Fibroblast of upper back skin (primary cell): ENCODE data around the gene ZNF592.

Experiments
- DNase-seq: peaks from one replicate; pipeline ENCODE4 v3.0.0-alpha.2; 2013

Gene ZNF592

DNA sequence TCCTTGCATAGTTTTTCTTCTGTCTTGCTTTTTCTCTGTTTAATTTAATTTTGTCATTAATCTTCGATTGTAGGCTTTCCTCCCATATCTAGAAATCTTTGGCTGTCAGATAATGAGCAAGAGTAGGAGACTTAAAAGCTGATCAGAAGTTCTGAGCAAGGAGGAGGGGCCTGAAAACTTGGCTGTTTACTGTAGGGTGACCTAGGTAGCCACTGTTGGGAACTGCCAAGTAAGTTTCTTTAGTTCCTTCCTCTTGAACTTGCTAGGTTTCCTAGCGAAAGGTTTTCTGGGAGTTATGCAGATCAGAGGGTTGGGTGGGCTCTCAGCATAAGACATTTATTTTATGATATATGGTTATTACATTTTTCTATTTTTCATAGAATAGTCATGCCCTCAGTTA lies 83.2 kb downstream of the ZNF592 start:
- DNase-seq, result no peak

DNA sequence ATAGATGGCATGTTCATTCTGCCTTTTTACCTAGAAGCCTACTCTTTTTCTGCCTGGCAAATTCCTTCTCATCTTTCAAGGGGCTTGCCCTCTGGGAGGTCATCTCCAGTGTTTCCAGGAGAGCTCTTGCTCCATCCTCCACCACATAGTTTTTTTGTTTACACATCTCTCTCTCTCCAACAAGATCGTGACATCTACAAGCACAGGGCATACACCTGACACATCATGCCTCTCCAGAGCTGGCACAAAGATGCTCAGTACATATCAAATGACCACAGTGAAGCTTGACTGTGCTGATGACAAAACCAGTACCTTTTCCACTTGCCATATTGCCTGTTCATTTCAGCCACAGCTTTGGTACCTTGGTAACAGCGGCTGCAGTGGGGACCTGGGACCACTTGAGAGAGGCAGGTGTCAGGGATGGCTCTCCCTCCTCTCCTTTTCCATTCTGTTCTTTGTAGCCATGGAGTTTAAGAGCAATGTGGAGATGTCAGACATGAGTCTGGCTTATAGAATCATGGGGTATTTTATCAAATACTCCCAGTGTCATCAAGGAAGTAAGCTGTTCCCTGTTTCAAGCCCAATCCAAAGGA lies 84.2 kb downstream of the ZNF592 start:
- DNase-seq, result no peak

DNA sequence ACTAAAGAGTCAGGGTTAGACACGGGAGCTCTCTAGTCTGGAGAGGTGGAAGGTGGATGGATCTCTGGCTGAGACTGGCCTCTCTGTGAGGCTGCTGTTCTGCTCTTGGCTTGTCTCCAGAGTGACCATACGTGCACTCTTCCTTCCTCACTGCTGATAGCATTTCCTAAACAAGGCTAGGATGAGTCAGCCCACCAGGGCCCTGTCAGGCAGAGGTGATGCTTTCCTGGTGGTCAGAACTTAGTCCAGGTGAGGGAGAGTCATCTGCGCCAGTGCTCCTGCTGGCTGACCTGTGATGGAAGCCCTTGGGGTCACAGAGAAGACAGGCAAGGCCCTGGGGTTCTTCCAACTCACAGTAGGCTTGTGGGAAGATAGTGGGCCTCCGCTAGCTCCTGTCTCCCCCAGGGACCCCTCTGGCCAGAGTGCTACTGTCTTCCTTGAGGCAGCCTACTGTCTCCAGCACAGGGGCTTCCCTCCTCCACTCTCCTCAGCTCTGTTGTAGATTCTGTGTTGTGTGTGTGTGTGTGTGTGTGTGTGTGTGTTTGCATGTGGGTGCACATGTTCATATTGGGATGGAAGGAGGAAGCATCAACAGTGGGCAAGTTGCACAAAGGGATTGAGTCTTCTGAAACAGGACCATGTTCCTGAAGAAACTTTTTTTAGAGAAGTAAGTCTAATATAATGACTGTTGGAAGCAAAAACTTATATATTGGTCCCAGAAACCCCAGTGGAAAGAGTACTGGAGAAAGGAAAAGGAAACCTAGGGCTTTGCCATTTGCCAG lies 85.2 kb downstream of the ZNF592 start:
- DNase-seq, result peak; percentile 50

GRCh38 chr15:84834229-84834955 lies 86.0 kb downstream of the ZNF592 start:
- DNase-seq, result no peak

DNA sequence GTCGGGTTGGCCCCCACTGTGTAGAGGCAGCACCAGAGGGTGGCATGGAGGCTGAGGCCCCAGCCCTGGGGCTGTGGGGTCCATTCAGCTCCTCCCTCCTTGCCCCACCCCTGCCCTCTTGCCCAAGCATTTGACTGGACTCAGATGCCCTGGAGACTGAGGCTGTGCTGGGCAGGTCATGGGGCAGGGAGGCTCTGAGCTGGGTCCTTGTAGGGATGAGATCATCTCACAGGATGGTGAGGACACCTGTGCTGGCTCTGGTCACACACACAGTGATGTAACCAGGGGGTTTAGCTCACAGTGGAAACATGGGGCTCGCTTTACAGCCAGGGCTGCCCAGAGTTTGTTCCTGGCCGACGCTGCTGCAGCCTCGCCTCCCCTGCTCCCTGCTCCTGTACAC lies 86.6 kb downstream of the ZNF592 start:
- no peak for DNase-seq

GRCh38 chr15:84835661-84836337 lies 87.4 kb downstream of the ZNF592 start:
- no peak for DNase-seq

GRCh38 chr15:84836844-84837243 lies 88.5 kb downstream of the ZNF592 start:
- no peak for DNase-seq

DNA sequence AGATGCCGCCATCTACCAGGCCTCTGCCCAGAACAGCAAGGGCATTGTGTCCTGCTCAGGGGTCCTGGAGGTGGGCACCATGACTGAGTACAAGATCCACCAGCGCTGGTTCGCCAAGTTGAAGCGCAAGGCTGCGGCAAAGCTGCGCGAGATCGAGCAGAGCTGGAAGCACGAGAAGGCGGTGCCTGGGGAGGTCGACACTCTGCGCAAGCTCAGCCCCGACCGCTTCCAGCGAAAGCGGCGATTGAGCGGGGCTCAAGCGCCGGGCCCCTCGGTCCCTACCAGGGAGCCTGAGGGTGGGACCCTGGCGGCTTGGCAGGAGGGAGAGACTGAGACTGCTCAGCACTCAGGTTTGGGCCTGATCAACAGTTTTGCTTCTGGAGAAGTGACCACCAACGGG lies 91.3 kb downstream of the ZNF592 start:
- DNase-seq, result no peak

DNA sequence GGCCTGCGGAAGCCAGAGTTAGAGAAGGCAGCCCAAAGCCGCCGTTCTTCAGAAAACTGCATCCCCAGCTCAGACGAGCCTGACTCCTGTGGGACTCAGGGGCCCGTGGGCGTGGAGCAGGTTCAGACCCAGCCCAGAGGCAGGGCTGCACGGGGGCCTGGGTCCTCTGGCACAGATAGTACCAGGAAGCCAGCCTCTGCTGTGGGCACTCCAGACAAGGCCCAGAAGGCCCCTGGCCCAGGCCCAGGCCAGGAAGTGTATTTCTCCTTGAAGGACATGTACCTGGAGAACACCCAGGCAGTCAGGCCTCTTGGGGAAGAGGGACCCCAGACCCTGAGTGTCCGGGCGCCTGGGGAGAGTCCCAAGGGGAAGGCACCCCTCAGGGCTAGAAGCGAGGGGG lies 91.9 kb downstream of the ZNF592 start:
- no peak for DNase-seq

DNA sequence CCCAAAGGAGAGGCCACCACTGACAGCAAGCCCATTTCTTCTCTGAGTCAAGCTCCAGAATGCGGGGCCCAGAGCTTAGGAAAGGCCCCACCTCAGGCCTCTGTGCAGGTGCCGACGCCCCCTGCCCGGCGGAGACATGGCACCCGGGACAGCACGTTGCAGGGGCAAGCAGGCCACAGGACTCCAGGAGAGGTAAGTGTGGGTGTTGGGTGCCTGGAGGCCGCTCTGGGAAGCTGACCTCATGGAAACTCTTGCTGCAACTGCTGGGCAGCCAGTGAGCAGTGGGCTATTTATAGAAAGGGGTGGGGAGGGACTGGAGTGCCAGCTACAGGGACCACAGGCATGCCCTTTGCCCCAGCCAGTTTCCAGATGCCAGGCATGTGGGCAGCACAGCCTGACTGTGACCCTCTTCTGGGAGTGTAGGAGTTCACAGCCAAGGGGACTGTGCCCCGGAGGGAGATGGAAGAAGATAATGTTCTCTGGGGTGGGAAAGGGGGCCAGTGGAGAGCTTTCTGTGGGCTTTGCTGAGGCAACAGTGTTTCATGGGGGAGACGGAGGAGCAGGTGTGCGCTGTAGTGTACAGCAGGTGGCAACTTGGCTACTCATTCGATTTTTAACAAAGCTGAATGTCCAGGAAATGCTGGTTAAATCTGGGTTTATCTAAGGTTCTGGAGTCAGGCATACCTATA lies 92.5 kb downstream of the ZNF592 start:
- peak; percentile 14 for DNase-seq

DNA sequence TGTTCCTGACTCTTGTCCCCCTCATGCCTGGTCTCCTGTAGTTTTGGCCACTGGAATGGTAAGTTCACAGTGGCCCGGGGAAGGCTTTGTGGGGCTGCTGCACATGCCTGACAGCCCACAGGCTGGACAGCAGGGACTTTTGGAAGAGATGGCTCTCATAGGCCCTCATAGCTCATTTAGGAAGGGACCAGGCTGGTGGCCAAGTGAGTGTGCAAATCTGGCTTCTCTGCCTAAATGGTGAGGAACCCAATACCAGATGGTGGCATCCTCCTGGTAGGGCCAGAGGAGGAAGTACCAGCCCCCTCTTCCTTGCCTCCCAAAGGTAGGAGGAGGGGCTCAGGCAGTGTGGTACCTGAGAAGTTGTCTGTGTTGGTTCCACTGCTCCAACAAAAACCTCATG lies 94.4 kb downstream of the ZNF592 start:
- DNase-seq, result no peak

DNA sequence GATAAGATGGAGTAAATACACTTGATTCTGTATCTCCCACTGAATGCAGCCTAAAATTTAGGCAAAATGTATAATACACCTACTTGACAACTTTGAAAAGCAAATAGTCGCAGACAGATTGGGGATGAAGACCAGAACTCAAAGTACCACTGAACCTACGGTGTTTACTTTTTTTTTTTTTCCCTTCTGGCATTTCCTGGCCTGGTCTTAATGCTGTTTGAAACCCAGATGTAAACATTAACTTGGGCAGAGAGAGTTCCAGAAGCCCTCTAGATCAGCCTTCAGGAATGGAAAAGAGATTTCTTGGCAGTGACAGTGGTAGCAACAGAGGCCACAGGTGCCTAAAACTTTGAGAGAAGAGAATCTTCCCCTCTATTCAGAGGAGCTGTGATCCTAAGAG lies 96.6 kb downstream of the ZNF592 start:
- no peak for DNase-seq

GRCh38 chr15:84845631-84846030 lies 97.2 kb downstream of the ZNF592 start:
- DNase-seq, result peak; percentile 62

DNA sequence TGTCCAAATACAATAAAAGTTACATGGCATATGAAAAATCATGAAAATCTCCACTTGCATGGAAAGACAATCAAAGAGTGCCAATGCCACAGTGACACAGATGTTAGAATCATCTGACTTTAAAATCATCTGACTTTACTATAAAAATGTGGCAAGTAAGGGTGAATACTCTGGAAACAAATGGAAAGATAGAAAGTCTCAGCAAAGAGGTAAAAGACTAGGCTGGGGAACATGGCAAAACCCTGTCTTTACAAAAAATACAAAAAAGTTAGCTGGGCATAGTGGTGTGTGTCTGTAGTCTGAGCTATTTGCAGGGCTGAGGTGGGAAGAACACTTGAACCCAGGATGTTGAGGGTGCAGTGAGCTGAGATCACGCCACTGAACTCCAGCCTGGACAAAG lies 97.9 kb downstream of the ZNF592 start:
- no peak for DNase-seq

- no peak for DNase-seq
Measured at GRCh38 chr15:84847382-84847781, 99.0 kb downstream of the ZNF592 start.

DNA sequence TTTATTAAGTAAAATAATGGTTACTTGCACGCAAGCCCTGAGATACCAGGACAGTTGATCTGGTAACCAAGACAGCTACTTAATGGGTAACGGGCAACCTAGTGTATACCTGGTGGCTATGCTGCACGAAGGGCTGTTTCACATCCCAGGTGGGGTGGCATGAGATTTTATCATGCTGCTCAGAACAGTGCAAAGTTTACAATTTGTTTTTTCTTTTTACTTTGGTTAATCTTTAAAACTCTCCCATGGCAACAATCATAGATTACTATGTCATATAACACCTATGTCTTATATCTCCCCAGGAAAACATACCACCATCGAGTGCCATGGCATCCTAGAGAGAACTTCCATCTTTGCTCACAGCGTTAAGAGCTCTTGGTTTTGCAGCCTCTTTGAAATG lies 103.8 kb downstream of the ZNF592 start:
- DNase-seq, result no peak

- no peak for DNase-seq
Measured at GRCh38 chr15:84855136-84855535, 106.7 kb downstream of the ZNF592 start.

DNA sequence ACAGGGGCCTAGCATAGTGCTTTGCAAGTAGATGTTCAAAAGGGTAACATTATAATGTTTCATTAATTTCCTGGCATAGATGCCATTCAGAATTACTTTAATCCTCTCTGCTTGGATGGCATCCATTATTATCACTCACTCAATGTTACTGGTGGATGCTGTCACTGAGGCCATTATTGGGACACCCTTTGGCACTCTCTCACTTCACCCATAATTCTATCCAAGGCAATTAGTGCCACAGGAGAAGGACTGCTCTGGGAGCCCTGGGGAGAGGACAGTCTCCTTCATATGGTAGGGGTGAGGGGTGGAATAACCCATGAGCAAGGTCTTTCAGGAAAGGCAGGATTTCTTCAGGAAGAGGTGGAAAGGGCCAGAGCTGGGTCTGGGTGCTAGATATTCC lies 107.4 kb downstream of the ZNF592 start:
- DNase-seq, result no peak
